GM12801 (cell line): ENCODE measurements around the gene HHATL.

Experiments
- TF ChIP-seq, protein P1 (sequence below): IDR thresholded peaks from one replicate; pipeline ENCODE4 v1.5.1; 2011; ENCODE audit warnings: control low read depth; ENCODE audit not compliant: insufficient read length; ENCODE audit errors: extremely low read depth

Gene HHATL

DNA sequence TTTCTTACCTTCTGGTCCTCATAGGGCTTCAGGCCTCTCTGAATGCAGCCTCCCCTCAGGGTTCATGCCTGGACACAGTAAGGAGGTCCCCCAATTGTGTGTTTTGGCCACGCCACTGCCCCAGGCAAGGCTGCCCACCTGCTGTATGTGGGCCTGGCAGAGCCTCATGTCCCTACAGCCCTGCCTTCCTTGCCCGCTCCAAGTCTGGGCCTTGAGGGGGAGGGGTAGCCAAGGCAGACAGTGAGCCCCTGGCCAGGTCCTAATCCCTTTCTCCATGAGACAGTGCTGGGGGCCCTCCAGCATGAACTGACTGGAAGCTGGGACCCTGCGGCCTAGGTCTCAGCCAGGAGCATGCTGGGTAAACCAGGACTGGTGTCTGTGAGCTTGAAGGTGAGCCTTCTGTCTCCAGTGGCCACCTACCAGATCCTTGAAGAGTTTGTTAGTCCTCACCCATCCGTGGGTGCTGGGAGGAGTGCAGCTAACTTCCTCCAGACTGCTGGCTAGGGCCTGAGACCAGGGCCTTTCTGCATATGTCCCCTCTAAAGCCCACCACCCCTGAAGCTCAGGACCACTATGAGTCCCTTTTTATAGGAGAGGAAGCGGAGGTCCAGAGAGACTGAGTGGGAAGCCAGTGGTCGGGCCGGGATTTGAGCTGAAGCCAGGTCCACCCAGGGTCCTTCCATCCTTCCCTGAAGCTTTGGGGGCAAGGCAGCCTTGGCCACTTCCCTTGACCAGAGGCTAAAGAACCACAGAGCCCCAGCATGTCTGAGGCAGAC lies 40.4 kb downstream of the HHATL start:
- TF ChIP-seq, protein P1, sequence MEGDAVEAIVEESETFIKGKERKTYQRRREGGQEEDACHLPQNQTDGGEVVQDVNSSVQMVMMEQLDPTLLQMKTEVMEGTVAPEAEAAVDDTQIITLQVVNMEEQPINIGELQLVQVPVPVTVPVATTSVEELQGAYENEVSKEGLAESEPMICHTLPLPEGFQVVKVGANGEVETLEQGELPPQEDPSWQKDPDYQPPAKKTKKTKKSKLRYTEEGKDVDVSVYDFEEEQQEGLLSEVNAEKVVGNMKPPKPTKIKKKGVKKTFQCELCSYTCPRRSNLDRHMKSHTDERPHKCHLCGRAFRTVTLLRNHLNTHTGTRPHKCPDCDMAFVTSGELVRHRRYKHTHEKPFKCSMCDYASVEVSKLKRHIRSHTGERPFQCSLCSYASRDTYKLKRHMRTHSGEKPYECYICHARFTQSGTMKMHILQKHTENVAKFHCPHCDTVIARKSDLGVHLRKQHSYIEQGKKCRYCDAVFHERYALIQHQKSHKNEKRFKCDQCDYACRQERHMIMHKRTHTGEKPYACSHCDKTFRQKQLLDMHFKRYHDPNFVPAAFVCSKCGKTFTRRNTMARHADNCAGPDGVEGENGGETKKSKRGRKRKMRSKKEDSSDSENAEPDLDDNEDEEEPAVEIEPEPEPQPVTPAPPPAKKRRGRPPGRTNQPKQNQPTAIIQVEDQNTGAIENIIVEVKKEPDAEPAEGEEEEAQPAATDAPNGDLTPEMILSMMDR: no peak

DNA sequence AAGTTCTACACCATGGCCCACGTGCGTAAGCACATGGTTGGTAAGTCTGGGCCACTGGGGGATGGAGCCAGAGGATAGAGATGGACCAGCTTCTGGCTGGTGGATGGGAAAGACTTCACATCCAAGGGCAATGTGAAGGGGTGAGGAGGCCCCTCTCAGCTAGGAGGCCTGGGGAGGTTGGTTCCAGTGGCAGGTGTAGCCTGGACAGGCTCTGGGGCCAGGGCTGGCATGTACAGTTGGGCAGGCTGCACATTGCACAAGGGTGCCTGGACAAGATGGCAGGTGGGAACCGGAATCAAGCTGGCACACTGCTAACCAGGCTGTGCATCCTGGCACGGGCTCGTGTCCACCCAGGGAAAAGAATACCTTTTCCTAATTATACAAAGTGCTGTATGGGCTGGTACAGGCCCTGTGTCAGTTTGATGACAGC lies 41.0 kb downstream of the HHATL start:
- TF ChIP-seq, protein P1: no peak

DNA sequence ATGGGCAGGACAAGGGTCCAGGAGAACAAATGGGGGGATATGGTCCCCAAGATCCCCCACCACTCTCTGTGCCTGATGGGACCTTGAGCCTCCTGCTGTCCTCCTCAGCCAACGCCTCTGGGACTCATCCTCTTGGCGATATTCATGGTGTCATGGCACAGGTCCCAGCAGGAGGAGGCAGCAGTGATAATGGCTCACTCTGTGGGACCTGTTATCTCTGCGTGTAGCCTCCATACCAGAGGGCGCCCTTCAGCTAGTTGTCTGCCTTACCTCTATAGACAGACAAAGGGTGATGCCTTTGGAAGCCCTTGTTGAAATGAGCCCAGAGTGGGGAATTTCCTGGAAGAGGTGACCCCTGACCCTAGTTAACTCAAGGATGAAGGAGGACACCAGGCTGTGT lies 41.7 kb downstream of the HHATL start:
- TF ChIP-seq, protein P1: no peak

DNA sequence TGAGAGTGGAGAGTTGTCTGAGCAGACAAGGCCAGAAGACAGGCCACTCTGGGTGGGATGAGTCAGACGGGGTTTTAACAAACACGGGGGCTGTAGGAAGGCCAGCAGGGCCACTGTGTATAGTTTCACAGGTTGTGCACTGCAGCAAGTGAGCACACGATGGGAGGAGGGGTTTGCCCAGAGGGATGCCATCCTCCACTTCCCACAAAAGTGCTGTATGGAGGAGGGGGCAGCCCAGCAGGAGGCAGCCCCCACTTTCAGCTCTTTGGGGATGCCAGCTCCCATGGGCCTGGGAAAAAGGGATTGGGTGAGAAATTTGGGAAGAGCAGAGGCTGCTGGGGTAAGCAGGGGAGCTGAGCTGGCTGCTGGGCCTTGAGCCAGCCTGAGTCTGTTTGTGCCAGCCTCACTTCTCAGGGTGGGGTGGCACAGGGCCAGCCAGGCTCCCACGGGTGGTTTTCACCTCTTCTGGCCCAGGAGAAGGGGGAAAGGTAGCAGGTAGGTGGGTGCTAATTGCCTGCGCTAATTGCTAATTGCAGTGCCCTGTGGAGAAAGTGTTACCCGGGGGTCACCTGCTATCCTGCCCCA lies 42.4 kb downstream of the HHATL start:
- TF ChIP-seq, protein P1: no peak

DNA sequence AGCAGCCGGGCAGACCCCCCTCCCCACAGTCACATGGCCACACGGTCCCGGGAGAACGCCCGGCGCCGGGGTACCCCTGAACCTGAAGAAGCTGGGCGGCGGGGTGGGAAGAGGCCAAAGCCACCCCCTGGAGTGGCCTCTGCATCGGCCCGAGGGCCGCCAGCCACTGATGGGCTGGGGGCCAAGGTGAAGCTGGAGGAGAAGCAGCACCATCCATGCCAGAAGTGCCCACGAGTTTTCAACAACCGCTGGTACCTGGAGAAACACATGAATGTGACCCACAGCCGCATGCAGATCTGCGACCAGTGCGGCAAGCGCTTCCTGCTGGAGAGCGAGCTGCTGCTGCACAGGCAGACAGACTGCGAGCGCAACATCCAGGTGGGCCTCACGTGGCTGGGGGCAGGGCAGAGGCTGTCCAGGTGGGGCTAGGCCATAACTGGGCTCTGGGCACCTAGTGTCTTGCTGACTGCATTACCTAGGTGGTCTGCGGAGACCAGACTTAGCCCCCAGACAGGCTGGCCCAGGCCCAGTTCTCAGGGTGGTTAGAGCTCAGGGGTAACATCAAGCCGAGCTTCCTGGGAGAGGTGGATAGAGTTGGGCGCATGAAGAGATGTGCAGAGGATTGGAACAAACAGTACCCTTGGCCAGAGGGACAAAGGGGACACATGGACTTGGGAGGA lies 43.0 kb downstream of the HHATL start:
- TF ChIP-seq, protein P1: no peak

DNA sequence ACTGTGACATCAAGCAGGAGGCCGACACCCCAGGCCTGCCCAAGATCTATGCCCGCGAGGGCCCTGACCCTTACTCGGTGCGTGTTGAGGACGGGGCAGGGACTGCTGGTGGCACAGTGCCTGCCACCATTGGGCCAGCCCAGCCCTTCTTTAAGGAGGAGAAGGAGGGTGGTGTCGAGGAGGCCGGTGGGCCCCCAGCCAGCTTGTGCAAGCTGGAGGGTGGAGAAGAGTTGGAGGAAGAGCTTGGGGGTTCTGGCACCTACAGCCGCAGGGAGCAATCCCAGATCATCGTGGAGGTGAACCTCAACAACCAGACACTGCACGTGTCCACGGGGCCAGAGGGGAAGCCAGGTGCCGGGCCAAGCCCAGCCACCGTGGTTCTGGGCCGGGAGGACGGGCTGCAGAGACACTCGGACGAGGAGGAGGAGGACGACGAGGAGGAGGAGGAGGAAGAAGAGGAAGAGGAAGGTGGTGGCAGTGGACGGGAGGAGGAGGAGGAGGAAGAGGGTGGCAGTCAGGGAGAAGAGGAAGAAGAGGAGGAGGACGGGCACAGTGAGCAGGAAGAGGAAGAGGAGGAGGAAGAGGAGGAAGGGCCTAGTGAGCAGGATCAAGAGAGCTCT lies 43.7 kb downstream of the HHATL start:
- TF ChIP-seq, protein P1: no peak

DNA sequence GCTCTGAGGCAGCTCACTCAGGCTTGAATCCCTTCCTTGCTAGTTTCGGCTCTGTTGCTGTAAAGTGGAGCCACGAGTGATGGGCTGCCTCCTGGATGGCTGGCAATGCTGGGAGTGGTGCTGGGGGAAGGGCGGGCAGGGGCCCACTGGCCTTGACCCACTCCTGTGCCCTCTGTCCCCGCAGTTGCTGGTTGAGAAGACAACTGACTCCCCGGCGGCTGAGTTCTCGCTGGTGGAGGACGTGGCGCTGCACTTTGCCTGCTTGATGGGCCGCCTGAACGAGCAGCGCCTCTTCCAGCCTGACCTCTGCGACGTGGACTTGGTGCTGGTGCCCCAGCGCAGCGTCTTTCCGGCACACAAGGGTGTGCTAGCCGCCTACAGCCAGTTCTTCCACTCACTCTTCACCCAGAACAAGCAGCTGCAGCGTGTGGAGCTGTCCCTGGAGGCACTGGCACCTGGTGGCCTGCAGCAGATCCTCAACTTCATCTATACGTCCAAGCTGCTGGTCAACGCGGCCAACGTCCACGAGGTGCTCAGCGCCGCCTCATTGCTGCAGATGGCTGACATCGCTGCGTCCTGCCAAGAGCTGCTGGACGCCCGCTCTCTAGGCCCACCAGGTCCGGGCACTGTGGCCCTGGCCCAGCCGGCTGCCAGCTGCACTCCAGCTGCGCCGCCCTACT lies 44.4 kb downstream of the HHATL start:
- TF ChIP-seq, protein P1: no peak
